ENCODE measurements around the gene HDAC9. TPM values are rescaled to one million over a fixed set of nuclear protein-coding genes. Genes with fewer than 3 reads are reported as not detected.
A peak's percentile ranks its signal among the peaks of the same experiment; 100 is the strongest.

HDAC9 gene
- polyA plus RNA-seq, 2 of the 4 experiments (the other 2 are of a cell fraction): 0.05 to 0.26 TPM

DNA sequence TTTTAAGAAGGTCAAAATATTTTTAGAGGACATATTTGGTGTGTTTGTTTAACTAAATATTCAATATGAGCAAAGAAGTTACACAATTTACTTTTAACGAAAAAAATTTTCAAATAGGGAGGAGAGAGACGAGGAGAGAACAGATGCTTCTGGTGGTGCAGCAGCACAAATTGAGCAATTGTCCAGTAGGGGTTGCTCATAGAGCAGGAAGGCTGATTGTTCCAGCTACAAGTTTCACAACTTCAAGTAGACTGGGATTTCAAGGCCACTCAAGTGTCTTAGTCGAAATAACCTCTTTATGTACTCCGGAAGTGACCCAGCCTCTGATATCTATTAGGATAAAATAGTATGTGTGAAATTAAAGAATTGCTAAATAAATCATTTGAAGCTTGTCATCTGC lies 197.9 kb downstream of the HDAC9 start:
- CTCF ChIA-PET: interaction anchor here (0.7 to 1.6 kb wide), 8 partner anchors 9 to 423 kb away, joined by 3 to 11 read pairs (median 3); no protein-coding TSS in a partner anchor
- FAIRE-seq: no peak
- POLR2A ChIA-PET: interaction anchor here (0.6 kb wide), 1 partner anchor 424 kb away, joined by 5 read pairs; no protein-coding TSS in a partner anchor

DNA sequence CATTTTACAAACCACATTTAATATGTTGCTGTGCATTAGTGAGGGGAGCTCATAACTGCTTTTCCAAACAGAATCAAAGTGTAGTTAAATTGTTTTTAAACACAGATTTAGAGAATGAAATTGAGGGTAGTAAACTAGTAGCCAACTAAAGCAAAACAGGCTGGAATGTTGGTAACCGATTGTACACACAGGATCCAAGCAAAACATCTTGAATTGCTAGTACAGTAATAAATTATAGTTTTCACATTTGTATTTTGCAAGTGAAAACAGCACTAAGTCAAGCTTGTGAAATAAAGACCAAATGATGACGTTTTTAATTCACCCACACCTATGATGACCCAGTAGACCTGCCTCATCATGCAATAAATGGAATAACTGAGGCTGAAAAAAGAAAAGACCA lies 198.3 kb downstream of the HDAC9 start:
- no peak overlapping the region for H3K27ac ChIP-seq
- H3K4me3 ChIP-seq: no peak overlapping the region
- H3K4me1 ChIP-seq: no peaks in the 10 kb centered on the region
- H3K9me3 ChIP-seq: no peaks in the 10 kb centered on the region
- H3K4me2 ChIP-seq: no peak overlapping the region
- POLR2A ChIA-PET: interaction anchor here (0.6 kb wide), 1 partner anchor 423 kb away, joined by 5 read pairs; no protein-coding TSS in a partner anchor
- TF ChIP-seq, protein P1, sequence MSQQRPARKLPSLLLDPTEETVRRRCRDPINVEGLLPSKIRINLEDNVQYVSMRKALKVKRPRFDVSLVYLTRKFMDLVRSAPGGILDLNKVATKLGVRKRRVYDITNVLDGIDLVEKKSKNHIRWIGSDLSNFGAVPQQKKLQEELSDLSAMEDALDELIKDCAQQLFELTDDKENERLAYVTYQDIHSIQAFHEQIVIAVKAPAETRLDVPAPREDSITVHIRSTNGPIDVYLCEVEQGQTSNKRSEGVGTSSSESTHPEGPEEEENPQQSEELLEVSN (IDR thresholded peaks at IDR 0.05; ENCODE audit: borderline replicate concordance, low read depth): no peak
- no peak for TF ChIP-seq RARB (CRISPR knock-in tag; IDR thresholded peaks at IDR 0.05)
- TF ChIP-seq JUNB (IDR thresholded peaks at IDR 0.05): no peak
- no peak for TF ChIP-seq ZNF302 (CRISPR knock-in tag; IDR thresholded peaks at IDR 0.05)
- TF ChIP-seq TP53 (CRISPR knock-in tag; IDR thresholded peaks at IDR 0.05): no peak
- no peak for TF ChIP-seq SREBF2 (IDR thresholded peaks at IDR 0.05)
- no peak for TF ChIP-seq CHD4 (IDR thresholded peaks at IDR 0.05; ENCODE audit: borderline replicate concordance)
- TF ChIP-seq HDAC2 (IDR thresholded peaks at IDR 0.05): no peak
- TF ChIP-seq MAZ (IDR thresholded peaks at IDR 0.05; ENCODE audit: borderline replicate concordance, low read depth, low read length): no peak
- TF ChIP-seq CEBPB (IDR thresholded peaks at IDR 0.05): no peak
- TF ChIP-seq JUN (IDR thresholded peaks at IDR 0.05): no peak
- TF ChIP-seq EP300 (IDR thresholded peaks at IDR 0.05): no peak
- TF ChIP-seq, protein P2, sequence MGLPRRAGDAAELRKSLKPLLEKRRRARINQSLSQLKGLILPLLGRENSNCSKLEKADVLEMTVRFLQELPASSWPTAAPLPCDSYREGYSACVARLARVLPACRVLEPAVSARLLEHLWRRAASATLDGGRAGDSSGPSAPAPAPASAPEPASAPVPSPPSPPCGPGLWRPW (IDR thresholded peaks at IDR 0.05): no peak
- TF ChIP-seq BHLHE40 (IDR thresholded peaks at IDR 0.05; ENCODE audit: low read depth, low read length): no peak
- TF ChIP-seq SMC3 (IDR thresholded peaks at IDR 0.05): no peak
- TF ChIP-seq, protein P3, sequence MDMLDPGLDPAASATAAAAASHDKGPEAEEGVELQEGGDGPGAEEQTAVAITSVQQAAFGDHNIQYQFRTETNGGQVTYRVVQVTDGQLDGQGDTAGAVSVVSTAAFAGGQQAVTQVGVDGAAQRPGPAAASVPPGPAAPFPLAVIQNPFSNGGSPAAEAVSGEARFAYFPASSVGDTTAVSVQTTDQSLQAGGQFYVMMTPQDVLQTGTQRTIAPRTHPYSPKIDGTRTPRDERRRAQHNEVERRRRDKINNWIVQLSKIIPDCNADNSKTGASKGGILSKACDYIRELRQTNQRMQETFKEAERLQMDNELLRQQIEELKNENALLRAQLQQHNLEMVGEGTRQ (IDR thresholded peaks at IDR 0.05): no peak
- FAIRE-seq: no peak
- CTCF ChIA-PET: interaction anchor here (0.7 to 1.6 kb wide), 7 partner anchors 9 to 423 kb away, joined by 3 to 11 read pairs (median 3); no protein-coding TSS in a partner anchor
- no peak for DNase-seq (ENCODE audit: low read depth in 1 of 2, low spot score in 1 of 2)
- ATAC-seq: no peak
- WGBS (ENCODE audit: missing lambda C conversion rate): 16% methylated on average over 2 of the region's 2 CpGs

More for the DNA sequence above, 197.9 kb downstream of the HDAC9 start:
- no peak overlapping the region for H3K4me3 ChIP-seq
- 0 out of 5 replicates have a peak, but pooled peaks have one; percentile 11 to 28 for TF ChIP-seq RAD21 (conservative IDR thresholded peaks at IDR 0.05 in 1 of 2, IDR thresholded peaks at IDR 0.05 in 1 of 2)
- no peak for TF ChIP-seq EHMT2 (IDR thresholded peaks at IDR 0.05; ENCODE audit: low read depth)
- DNase-seq (ENCODE audit: low read depth in 1 of 2, low spot score in 1 of 2) (peak in 1 of 2 experiments; percentile 39), ATAC-seq (no peak)
- H3K9me3 ChIP-seq: no peaks in the 10 kb centered on the region
- H3K27ac ChIP-seq: no peak overlapping the region
- no peaks in the 10 kb centered on the region for H3K4me1 ChIP-seq
- no peak overlapping the region for H3K4me2 ChIP-seq
- 1% methylated on average over 4 of the region's 4 CpGs for WGBS (ENCODE audit: missing lambda C conversion rate)

DNA sequence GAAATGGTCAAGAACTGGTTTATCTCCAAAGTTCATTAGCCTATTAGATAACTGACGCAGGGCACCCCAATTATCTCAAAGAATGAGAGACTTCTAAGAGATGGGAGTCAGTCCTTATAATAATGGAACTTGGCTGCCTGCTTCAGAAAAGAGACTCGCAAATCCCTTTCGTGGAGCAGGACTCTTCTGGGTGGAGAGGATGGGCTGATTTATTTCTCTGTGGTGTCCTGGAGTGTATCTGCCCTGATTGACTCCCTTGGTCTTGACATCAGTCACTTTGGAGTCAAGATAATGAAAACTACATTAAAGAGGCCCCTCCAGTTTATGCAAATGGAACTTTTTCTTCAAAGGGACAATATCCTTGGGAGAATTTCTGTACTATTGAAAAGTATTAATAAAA lies 198.9 kb downstream of the HDAC9 start:
- WGBS (ENCODE audit: missing lambda C conversion rate): 56% methylated on average over 3 of the region's 3 CpGs
- ChIA-PET CTCF (no interaction called here), POLR2A (interaction anchor here (0.5 kb wide), 1 partner anchor 422 kb away, joined by 3 read pairs; no protein-coding TSS in a partner anchor)
- no peak for FAIRE-seq
- no peak for TF ChIP-seq CBX8 (IDR thresholded peaks at IDR 0.05)
- no peak for TF ChIP-seq RARB (CRISPR knock-in tag; IDR thresholded peaks at IDR 0.05)
- no peak for TF ChIP-seq NFE2L2 (conservative IDR thresholded peaks at IDR 0.05; ENCODE audit: low read length)
- no peak for TF ChIP-seq CEBPB (IDR thresholded peaks at IDR 0.05)
- no peak for TF ChIP-seq MAZ (IDR thresholded peaks at IDR 0.05; ENCODE audit: borderline replicate concordance, low read depth, low read length)
- TF ChIP-seq POLR2AphosphoS2 (conservative IDR thresholded peaks at IDR 0.05; ENCODE audit: low read length): no peak
- no peak for TF ChIP-seq EHMT2 (IDR thresholded peaks at IDR 0.05; ENCODE audit: low read depth)
- TF ChIP-seq, protein P2 (IDR thresholded peaks at IDR 0.05): no peak
- no peak for TF ChIP-seq TP53 (CRISPR knock-in tag; IDR thresholded peaks at IDR 0.05)
- TF ChIP-seq, protein P4, sequence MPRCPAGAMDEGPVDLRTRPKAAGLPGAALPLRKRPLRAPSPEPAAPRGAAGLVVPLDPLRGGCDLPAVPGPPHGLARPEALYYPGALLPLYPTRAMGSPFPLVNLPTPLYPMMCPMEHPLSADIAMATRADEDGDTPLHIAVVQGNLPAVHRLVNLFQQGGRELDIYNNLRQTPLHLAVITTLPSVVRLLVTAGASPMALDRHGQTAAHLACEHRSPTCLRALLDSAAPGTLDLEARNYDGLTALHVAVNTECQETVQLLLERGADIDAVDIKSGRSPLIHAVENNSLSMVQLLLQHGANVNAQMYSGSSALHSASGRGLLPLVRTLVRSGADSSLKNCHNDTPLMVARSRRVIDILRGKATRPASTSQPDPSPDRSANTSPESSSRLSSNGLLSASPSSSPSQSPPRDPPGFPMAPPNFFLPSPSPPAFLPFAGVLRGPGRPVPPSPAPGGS (IDR thresholded peaks at IDR 0.05): no peak
- no peak for TF ChIP-seq KDM1A (IDR thresholded peaks at IDR 0.05; ENCODE audit: low read depth)
- no peak for TF ChIP-seq HDAC2 (IDR thresholded peaks at IDR 0.05)
- TF ChIP-seq, protein P5, sequence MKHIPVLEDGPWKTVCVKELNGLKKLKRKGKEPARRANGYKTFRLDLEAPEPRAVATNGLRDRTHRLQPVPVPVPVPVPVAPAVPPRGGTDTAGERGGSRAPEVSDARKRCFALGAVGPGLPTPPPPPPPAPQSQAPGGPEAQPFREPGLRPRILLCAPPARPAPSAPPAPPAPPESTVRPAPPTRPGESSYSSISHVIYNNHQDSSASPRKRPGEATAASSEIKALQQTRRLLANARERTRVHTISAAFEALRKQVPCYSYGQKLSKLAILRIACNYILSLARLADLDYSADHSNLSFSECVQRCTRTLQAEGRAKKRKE (CRISPR knock-in tag; IDR thresholded peaks at IDR 0.05; ENCODE audit: low read depth): no peak
- TF ChIP-seq RNF2 (IDR thresholded peaks at IDR 0.05; ENCODE audit: borderline replicate concordance, low read depth): no peak
- TF ChIP-seq, protein P6, sequence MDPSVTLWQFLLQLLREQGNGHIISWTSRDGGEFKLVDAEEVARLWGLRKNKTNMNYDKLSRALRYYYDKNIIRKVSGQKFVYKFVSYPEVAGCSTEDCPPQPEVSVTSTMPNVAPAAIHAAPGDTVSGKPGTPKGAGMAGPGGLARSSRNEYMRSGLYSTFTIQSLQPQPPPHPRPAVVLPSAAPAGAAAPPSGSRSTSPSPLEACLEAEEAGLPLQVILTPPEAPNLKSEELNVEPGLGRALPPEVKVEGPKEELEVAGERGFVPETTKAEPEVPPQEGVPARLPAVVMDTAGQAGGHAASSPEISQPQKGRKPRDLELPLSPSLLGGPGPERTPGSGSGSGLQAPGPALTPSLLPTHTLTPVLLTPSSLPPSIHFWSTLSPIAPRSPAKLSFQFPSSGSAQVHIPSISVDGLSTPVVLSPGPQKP (IDR thresholded peaks at IDR 0.05; ENCODE audit: low read depth, low read length): no peak
- no peak for TF ChIP-seq HOXA7 (CRISPR knock-in tag; IDR thresholded peaks at IDR 0.05)
- H3K4me1 ChIP-seq: no peaks in the 10 kb centered on the region
- ATAC-seq: no peak
- no peaks in the 10 kb centered on the region for H3K9me3 ChIP-seq
- no peak overlapping the region for H3K4me2 ChIP-seq
- H3K27ac ChIP-seq: no peak overlapping the region
- H3K4me3 ChIP-seq: no peak overlapping the region
- no peak for DNase-seq (ENCODE audit: low read depth in 1 of 2, low spot score in 1 of 2)
